HepG2 (cell line): ENCODE data around the gene MT1F. TPM values are rescaled to one million over a fixed set of nuclear protein-coding genes. Genes with fewer than 3 reads are reported as not detected.

Experiments used
- ATF5 ChIP-seq: sonication (generic); formaldehyde crosslinking; IDR thresholded peaks from 2 replicates; pipeline ENCODE4 v1.4.0; 2020; ENCODE audit warnings: mild to moderate bottlenecking, low read depth, missing genetic modification reagents
- ERF ChIP-seq: IDR thresholded peaks from 2 replicates; pipeline ENCODE4 v1.6.1; 2018; ENCODE audit warnings: missing biosample characterization, missing genetic modification reagents
- HMG20B ChIP-seq: conservative IDR thresholded peaks from 2 replicates; pipeline ENCODE4 v1.6.1; 2016; ENCODE audit warnings: missing genetic modification reagents, missing compliant biosample characterization
- HNRNPUL1 ChIP-seq: fragments of 200-400 bp; formaldehyde crosslinking; IDR thresholded peaks from 2 replicates; pipeline ENCODE4 v1.6.1; 2017; ENCODE audit warnings: low read depth, mild to moderate bottlenecking, low read length, moderate library complexity
- KMT2B ChIP-seq: IDR thresholded peaks from 2 replicates; pipeline ENCODE4 v1.6.1; 2016; ENCODE audit warnings: missing genetic modification reagents, missing compliant biosample characterization
- PRPF4 ChIP-seq: fragments of 200-400 bp; formaldehyde crosslinking; IDR thresholded peaks from 2 replicates; pipeline ENCODE4 v1.6.1; 2016; ENCODE audit warnings: low read length, low read depth; ENCODE audit not compliant: poor library complexity, severe bottlenecking
- RARG ChIP-seq: sonication (generic); formaldehyde crosslinking; IDR thresholded peaks from 2 replicates; pipeline ENCODE4 v1.4.0; 2020; ENCODE audit warnings: low read depth, mild to moderate bottlenecking, missing genetic modification reagents
- RFX3 ChIP-seq: IDR thresholded peaks from 2 replicates; pipeline ENCODE4 v1.6.1; 2016; ENCODE audit warnings: missing biosample characterization, missing genetic modification reagents
- RORA ChIP-seq: sonication (generic); formaldehyde crosslinking; IDR thresholded peaks from 2 replicates; pipeline ENCODE4 v1.5.0; 2020; ENCODE audit warnings: mild to moderate bottlenecking, missing genetic modification reagents, moderate library complexity
- ZEB1 ChIP-seq: IDR thresholded peaks from 2 replicates; pipeline ENCODE4 v1.6.1; 2012; ENCODE audit warnings: mild to moderate bottlenecking, low read depth, inconsistent platforms; ENCODE audit not compliant: insufficient replicate concordance
- ZGPAT ChIP-seq: IDR thresholded peaks from 2 replicates; pipeline ENCODE4 v1.6.1; 2016; ENCODE audit warnings: mild to moderate bottlenecking
- ZNF121 ChIP-seq: sonication (generic); formaldehyde crosslinking; IDR thresholded peaks from 2 replicates; pipeline ENCODE4 v1.5.0; 2020; ENCODE audit warnings: mild to moderate bottlenecking, missing genetic modification reagents
- ZNF142 ChIP-seq: sonication (generic); formaldehyde crosslinking; IDR thresholded peaks from 2 replicates; pipeline ENCODE4 v1.4.0; 2020; ENCODE audit warnings: missing genetic modification reagents
- ZNF234 ChIP-seq: sonication (generic); formaldehyde crosslinking; conservative IDR thresholded peaks from 2 replicates; pipeline ENCODE4 v1.5.1; 2020; ENCODE audit warnings: mild to moderate bottlenecking, missing genetic modification reagents
- ZNF335 ChIP-seq: sonication (generic); formaldehyde crosslinking; IDR thresholded peaks from 2 replicates; pipeline ENCODE4 v1.4.0; 2020; ENCODE audit warnings: missing genetic modification reagents
- ZNF720 ChIP-seq: sonication (generic); formaldehyde crosslinking; IDR thresholded peaks from 2 replicates; pipeline ENCODE4 v1.4.0; 2020; ENCODE audit warnings: missing genetic modification reagents
- ZNF749 ChIP-seq: sonication (generic); formaldehyde crosslinking; IDR thresholded peaks from 2 replicates; pipeline ENCODE4 v1.8.0; 2022; ENCODE audit warnings: mild to moderate bottlenecking, missing genetic modification reagents, moderate library complexity, borderline replicate concordance
- polyA plus RNA-seq, 8 experiments: library from polyadenylated mRNA; depleted of rRNA in 3 of 8; stranded (reverse) in 7 of 8; unstranded in 1 of 8; fragments of >200 nt; fragmentation: Illumina TruSeq in 4 of 8; extraction: Trizol in 4 of 8; gene quantifications; 2 replicates each; pipeline versions ENCODE4 v1.2.1 to v1.2.3, GENCODE V29; 2011 to 2016; ENCODE audit warnings: low read depth in 4 of 8, missing spikeins in 1 of 8, mixed read lengths in 1 of 8; ENCODE audit not compliant: insufficient read depth in 1 of 8
- total RNA-seq, 5 experiments: library from RNA; depleted of rRNA; stranded (reverse); fragments of >200 nt; fragmentation: Illumina TruSeq; extraction: Trizol; gene quantifications; 2 replicates each; pipeline ENCODE4 v1.2.3, GENCODE V29; 2016; ENCODE audit warnings: low read depth in 1 of 5
- TF ChIP-seq, protein P1 (sequence below): sonication (generic); formaldehyde crosslinking; IDR thresholded peaks from 2 replicates; pipeline ENCODE4 v1.8.1; 2022; ENCODE audit warnings: low read depth, mild to moderate bottlenecking, missing genetic modification reagents

Gene MT1F
- total and polyA plus RNA-seq, 2 of the 13 experiments (the other 11 are each of a cell fraction or from before 2014, with no cell fraction given): 1.9 to 169 TPM

- TF ChIP-seq HMG20B (CRISPR knock-in tag) (0 out of 2 replicates have a peak, but pooled peaks have one; percentile 7), PRPF4 (no peak), ZGPAT (CRISPR knock-in tag) (peak; percentile 74; the same call in 1 of the 2 replicates), ZNF335 (CRISPR knock-in tag) (no peak), HNRNPUL1 (no peak), ZNF234 (CRISPR knock-in tag) (no peak), ATF5 (CRISPR knock-in tag) (no peak), RARG (CRISPR knock-in tag) (no peak), RORA (CRISPR knock-in tag) (no peak), KMT2B (CRISPR knock-in tag) (peak; percentile 81; the same call in 1 of the 2 replicates), RFX3 (CRISPR knock-in tag) (no peak), ZNF121 (CRISPR knock-in tag) (peak; percentile 68), ZEB1 (no peak), ZNF142 (peak; percentile 57; the same call in 1 of the 2 replicates), ERF (CRISPR knock-in tag) (peak; percentile 61; the same call in 1 of the 2 replicates), ZNF749 (CRISPR knock-in tag) (peak; percentile 49; the same call in 1 of the 2 replicates), ZNF720 (CRISPR knock-in tag) (no peak)
- TF ChIP-seq, protein P1, sequence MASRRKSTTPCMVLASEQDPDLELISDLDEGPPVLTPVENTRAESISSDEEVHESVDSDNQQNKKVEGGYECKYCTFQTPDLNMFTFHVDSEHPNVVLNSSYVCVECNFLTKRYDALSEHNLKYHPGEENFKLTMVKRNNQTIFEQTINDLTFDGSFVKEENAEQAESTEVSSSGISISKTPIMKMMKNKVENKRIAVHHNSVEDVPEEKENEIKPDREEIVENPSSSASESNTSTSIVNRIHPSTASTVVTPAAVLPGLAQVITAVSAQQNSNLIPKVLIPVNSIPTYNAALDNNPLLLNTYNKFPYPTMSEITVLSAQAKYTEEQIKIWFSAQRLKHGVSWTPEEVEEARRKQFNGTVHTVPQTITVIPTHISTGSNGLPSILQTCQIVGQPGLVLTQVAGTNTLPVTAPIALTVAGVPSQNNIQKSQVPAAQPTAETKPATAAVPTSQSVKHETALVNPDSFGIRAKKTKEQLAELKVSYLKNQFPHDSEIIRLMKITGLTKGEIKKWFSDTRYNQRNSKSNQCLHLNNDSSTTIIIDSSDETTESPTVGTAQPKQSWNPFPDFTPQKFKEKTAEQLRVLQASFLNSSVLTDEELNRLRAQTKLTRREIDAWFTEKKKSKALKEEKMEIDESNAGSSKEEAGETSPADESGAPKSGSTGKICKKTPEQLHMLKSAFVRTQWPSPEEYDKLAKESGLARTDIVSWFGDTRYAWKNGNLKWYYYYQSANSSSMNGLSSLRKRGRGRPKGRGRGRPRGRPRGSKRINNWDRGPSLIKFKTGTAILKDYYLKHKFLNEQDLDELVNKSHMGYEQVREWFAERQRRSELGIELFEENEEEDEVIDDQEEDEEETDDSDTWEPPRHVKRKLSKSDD (CRISPR knock-in tag): peak; percentile 68; the same call in 1 of the 2 replicates
These were observed 24.4 kb downstream of the MT1F start, which contains the start of gene MT1X (continued) for GRCh38 chr16:56681939-56682702.
